NCI-H748 treated with DMSO at 0.1 percent for 48 hours (cell line): ENCODE results near the gene FGR.

ENCODE experiments used
- DNase-seq: peaks from one replicate; lab custom pipeline; 2025; lab: John Stamatoyannopoulos, UW

Gene FGR

GRCh38 chr1:27600498-27601175, 34.3 kb downstream of the FGR start:
- no peak for DNase-seq

DNA sequence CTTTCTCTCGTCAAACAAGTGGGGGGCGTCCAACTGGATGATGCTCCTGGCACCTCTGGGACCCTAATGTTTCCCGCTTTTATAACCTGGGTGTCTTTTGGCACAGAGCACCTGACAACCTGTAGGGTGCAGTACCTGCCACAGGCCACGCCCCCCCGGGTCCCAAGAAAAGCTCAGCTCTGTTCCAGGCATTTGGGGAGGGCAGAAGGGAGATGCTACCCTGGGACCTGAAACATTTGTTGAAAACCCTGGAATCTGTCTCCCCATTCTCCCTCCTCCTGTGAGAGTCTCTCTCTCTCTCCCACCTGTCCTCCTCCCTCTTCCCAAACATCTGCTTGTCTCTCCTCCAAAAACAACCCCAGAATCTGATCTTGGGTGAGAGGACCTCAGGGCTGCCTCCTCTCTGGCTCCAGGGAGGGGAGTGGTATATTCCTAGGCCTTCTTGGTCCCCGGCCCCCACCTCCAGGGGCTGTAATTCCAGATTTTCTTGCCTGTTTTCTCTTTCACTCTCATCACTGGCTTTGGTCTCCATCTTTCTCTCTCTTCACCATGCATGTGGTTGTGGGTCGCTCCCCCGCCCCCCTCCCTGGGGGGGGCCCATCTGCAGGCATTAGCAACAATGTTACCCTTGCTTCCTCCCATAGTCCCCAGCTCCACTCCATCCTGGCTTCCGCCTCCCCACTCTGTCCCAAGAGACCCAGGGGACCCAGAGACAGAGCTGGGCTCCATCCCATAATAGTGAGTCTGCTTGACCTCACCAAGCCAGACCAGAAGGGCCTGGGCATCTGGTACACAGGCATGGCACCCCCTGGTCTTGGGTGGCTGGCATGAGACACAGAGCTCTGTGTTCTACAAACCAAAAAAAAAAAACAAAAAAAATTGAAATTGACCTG, 35.1 kb downstream of the FGR start:
- no peak for DNase-seq

GRCh38 chr1:27598902-27599528, 36.0 kb downstream of the FGR start:
- DNase-seq, result no peak

GRCh38 chr1:27598295-27598687, 36.7 kb downstream of the FGR start:
- DNase-seq, result no peak

DNA sequence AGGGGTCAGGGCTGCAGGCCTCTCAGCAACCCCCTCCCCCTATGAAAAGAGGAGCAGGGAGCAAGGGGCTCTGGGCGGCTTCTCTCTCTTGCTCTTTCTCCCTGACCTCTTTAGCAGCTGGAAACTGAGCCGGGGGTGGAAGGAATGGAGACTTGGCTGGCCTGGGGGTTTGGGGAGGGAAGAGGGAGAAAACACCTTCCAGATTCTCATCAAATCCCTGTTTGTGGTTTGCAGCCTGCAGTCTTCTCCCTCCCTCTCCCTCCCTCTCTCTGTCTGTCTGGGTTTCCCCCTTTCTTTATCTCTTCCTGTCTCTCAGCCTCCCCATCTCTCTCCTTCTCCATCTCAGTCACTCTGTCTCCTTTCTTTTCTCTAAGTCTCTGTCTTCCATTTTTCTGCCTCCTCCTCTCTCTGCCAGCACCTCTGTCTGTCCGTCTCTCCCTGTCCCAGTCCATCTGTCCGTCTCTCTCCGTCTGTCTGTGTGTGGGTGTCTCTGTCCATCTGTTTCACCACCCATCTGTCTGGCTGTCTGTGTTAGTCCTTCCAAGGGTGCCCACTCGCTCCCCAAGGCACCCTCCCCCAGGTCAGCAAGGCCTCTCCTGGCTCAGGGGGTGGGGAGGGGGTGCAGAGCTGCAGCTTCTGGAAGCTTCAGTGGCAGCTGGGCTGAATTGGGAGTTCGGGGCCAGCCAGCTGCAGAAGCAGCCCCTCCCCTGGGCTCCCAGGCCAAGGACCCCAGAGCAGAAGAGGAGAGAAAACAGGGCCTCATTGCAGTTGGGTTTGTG, 37.3 kb downstream of the FGR start:
- DNase-seq, result no peak

DNA sequence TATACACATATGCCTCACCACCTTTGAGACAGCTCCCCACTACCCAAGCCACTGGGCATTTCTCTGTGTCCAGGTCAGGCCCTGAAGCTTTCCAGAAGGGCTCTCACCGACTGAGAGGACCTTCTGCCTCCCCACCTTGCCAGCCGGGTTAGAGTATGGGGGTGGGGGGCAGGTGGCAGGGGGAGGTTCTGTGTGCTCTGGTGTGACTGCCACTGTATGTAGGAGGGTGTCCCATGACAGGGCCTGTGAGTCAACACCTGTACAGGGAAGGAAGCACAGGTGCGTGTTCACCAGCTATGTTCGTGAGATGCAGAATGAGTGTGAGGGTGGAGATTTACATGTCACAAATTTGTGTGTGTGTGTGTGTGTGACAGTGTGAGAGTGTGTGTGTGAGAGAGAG, 38.0 kb downstream of the FGR start:
- DNase-seq, result no peak

DNA sequence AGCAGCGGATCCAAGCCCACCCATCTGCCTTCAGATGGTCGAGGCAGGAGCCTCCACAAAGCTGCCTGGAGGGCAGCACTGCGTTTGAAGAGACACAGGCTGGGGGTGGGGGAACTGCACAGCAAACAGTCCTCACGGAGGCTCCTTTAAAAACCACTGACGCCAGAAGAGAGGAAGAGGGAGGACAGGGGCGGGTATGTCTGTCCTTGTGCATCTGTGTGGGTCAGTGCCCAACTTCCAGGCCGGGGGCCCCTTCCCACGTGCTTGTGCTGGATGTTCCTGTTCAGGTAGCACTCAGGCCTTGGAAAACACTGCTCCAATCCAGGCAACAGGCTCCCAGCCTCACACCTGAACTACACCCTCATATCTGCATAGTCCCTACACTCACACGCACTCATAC, 38.7 kb downstream of the FGR start:
- DNase-seq, result no peak

GRCh38 chr1:27595597-27595996, 39.4 kb downstream of the FGR start:
- DNase-seq, result no peak

GRCh38 chr1:27594564-27595510, 40.1 kb downstream of the FGR start:
- DNase-seq, result no peak

DNA sequence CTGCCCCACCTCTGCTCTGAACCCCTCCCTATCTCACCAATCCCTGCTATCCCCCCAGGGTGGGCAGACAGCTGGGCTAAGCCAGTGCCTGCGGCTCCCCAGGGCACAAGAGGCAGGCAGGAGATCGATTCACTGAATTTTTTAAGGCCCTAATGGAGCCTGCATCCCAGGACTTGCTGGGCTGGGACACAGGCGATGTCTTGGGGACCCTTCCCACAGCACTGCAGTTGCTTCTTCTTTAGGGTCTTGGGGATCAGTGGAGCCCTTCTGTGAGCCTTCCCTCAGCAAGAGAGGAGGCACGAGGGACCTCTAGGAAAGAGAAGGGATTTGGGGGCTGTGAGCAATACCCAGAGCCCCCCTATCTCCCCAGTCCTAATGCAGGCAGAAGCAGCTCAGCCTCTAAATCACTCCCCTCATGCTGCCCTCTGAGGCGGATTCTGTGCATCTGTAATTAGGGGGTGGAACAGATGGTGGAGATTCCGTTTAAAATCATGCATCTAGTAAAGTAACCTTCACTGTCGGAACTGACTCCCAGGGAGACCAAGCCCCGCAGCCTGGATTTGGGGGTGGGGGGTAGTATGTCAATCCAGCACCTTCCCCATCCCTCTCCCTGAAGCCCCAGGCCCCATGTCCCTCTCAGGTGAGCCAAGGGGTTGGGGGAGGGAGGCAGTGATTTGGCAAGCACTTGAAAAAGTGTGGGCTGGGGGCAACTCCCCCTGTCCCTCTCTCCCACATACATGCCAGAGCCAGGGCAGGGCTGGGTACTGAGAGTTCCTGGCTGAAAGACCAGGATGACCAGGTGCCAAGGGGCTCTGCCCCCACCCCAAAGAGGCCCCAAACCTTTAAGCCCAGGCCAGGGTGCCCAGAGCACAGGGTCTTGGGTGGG, 41.1 kb downstream of the FGR start:
- DNase-seq, result no peak

GRCh38 chr1:27592931-27593677, 41.9 kb downstream of the FGR start:
- no peak for DNase-seq

DNA sequence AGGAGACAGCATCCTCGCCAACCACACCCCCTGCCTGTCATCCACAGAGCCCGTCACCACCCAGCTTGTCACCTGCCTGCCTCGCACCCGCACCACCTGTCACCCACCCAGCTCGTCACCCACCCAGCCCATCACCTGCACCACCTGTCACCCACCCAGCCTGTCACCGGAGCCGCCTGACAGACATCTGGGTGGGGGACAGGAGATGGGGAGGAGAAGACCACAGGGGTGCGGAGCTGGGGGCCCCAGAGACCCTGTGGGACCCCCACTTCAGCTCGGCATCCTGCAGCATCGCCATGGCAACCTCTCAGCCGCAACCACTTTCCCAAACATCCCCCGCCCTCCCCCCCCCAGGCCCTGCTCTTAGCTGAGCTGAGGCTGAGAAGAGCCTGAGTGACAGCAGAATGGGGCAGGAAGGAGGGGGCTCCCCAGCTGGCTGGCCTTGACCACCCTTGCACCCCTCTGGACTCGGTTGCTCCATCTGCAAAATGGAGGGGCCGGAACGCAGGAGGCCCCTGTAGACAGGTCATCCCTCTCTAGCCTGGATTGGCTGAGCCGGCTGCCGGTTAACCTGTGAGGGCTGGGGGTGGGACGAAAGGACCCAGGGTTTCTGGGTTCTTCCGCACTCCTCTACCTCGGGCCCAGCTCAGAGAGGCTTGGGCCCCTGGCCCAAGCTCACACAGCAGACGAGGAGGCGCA, 42.6 kb downstream of the FGR start:
- no peak for DNase-seq

DNA sequence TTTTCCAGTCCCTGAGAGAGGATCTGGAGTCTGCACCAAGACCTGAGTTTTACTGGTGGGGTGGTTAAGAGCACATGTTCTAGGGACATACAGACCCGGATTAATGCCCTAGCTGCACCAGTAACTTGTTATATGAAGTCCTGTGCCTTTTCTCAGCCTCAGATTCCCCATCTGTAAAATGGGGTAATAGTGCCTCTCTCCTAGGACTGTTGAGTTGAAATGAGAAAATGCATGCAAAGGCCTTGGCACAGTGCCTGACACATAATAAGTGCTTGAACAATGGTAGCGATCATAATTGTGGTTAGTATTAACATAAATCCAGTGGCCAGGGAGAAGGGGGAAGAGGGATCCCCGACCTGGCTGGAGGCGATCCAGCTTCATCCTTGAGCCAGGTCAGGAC, 43.4 kb downstream of the FGR start:
- DNase-seq, result no peak

DNA sequence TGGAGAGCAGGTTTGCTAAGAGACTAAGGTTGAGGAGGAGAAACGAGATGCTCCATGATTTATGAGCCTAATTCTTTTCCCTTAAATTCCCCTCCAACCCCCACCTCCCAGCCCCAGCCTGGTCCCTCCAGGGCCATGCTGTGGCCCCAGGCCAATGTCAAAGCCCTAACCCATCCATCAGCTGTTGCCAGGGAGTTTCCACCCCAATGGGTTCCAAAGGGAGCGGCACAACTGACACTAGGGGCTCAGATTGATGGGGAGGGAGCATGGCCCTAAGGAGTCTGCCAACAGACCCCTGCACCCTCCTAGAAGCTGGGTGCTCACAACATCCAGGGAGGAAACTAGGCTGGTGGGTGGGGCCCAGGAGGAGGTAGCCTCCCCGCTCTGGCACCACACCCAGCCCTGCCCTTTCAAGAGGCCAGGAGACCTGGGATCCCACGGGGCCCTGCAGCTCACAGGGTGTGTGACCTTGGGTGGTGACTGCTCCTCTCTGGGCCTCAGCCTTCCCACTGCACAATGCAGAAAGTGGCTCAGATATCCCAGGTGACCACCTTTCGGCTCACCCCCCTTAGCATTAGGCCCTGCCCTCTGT, 44.0 kb downstream of the FGR start:
- no peak for DNase-seq

GRCh38 chr1:27589841-27590426, 45.1 kb downstream of the FGR start:
- no peak for DNase-seq

GRCh38 chr1:27589441-27589840, 45.5 kb downstream of the FGR start:
- DNase-seq, result no peak

DNA sequence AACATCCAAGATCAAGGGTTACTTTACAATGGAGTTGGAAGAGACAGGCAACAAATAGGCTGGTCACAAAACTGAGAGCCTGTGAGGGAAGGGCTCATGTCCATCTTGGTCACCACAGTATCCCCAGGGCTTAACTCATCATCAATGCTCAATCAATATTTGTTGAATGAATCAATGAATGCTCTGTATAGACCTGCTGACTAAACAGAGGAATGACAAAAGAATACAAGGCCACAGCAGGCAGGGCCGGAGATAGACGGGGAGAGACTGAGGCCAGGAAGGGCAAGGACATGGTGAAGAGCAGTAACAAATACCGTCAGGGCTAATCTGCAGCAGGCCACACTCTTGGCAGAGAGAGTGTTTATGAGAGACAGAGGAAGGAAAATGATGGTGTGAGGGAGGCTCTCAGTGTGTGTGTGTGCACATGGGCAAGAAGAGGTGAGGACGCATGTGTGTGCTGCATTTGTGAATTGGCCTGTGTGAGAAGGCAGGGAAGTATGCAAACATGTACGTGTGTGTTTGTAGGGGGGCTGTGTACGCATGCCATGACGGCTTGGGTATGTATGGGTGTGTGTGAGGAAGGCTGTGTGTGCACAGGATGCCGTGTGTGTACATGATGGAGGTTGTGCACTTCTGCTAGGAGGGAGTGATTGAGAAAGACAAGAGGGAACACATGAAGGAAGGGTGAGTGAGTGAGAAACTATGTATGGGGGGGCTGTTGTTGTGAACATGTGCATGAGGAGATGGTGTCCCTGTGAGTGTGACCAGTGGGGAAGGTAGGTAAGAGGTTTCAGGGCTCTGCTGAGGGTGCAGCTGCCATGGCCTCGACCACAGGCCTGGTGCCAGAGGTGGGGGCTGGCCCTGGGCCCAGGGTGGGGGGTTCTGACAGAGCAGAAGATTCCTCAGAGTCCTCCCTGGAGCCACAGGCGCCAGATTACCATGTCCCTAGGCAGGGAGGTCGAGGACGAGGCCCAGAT, 46.4 kb downstream of the FGR start:
- DNase-seq, result no peak
